Endothelial cell of umbilical vein (primary cell): ENCODE data around the gene GPD1. TPM values are rescaled to one million over a fixed set of nuclear protein-coding genes. Genes with fewer than 3 reads are reported as not detected.

ENCODE experiments used
- BruUV-seq: library from RNA; stranded (reverse); fragments of 400-500 nt; replicated peaks from 2 replicates; lab custom pipeline; 2021; lab: Mats Ljungman, UMichigan
- CTCF ChIA-PET: fragments of 300-600, 350-600 bp; sonication (Branson Sonifier 250); formaldehyde crosslinking; loops from one replicate; lab custom pipeline; 2021; ENCODE audit warnings: antibody characterized with exemption, inconsistent platforms; lab: Charles Lee
- POLR2A ChIA-PET: fragments of 300-600, 350-600 bp; sonication (Branson Sonifier 250); formaldehyde crosslinking; loops from one replicate; lab custom pipeline; 2021; ENCODE audit warnings: antibody characterized with exemption, inconsistent platforms; lab: Charles Lee
- DNase-seq: peaks from one replicate; pipeline ENCODE4 v3.0.0-alpha.2; 2011; ENCODE audit warnings: low read depth, low spot score
- FAIRE-seq: peaks from 2 replicates; lab custom pipeline; 2011; peaks lifted over from hg19 to GRCh38; lab: Jason Lieb, UNC
- H2AFZ ChIP-seq: 2 replicates; pipeline ENCODE4 v1.6.0; 2012; ENCODE audit warnings: low read depth, low read length, control low read depth, inconsistent platforms
- H3K27ac ChIP-seq: 2 replicates; pipeline ENCODE4 v1.5.1; 2011; ENCODE audit warnings: low read depth, mild to moderate bottlenecking, control low read depth, low read length, moderate library complexity; ENCODE audit not compliant: insufficient read depth
- H3K27me3 ChIP-seq, 2 experiments: 2 replicates each; pipeline versions ENCODE4 v1.6.0 to v1.6.1; 2011; ENCODE audit warnings: low read length in 2 of 2, mixed read lengths in 1 of 2; ENCODE audit not compliant: control insufficient read depth in 2 of 2, insufficient read depth in 2 of 2
- H3K36me3 ChIP-seq, 2 experiments: 2 replicates in 1 of 2; 3 replicates in 1 of 2; pipeline ENCODE4 v1.5.1; 2011; ENCODE audit warnings: low read length in 2 of 2, mild to moderate bottlenecking in 1 of 2, moderate library complexity in 1 of 2; ENCODE audit not compliant: control insufficient read depth in 2 of 2, insufficient read depth in 2 of 2; ENCODE audit errors: extremely low read depth in 1 of 2
- H3K4me1 ChIP-seq: 3 replicates; pipeline ENCODE4 v1.5.1; 2011; ENCODE audit warnings: mild to moderate bottlenecking, low read length; ENCODE audit not compliant: control insufficient read depth, insufficient read depth; ENCODE audit errors: extremely low read depth
- H3K4me2 ChIP-seq: 2 replicates; pipeline ENCODE4 v1.6.1; 2011; ENCODE audit warnings: low read length, control low read depth, mixed read lengths; ENCODE audit not compliant: insufficient read depth
- H3K4me3 ChIP-seq, 3 experiments: fragments of 200-600 bp in 1 of 3; sonication (generic), shearing (Covaris generic) in 1 of 3; replicated peaks in 1 of 3; 2 replicates each; pipeline ENCODE4 v1.5.1; 2011 to 2016; ENCODE audit warnings: control low read depth in 3 of 3, low read length in 3 of 3, mild to moderate bottlenecking in 2 of 3, inconsistent platforms in 1 of 3, low read depth in 1 of 3, moderate library complexity in 1 of 3; ENCODE audit not compliant: insufficient read depth in 1 of 3
- H3K79me2 ChIP-seq: 2 replicates; pipeline ENCODE4 v1.6.0; 2012; ENCODE audit warnings: low read length, inconsistent platforms; ENCODE audit not compliant: control insufficient read depth, insufficient read depth
- H3K9ac ChIP-seq: replicated peaks from 2 replicates; pipeline ENCODE3; 2011; ENCODE audit warnings: low read length, control low read depth; ENCODE audit not compliant: insufficient read depth; ENCODE audit errors: extremely low read depth
- H3K9me1 ChIP-seq: replicated peaks from 3 replicates; pipeline ENCODE4 v1.6.0; 2011; ENCODE audit warnings: mild to moderate bottlenecking, low read length; ENCODE audit not compliant: control insufficient read depth, insufficient read depth; ENCODE audit errors: extremely low read depth
- H3K9me3 ChIP-seq: replicated peaks from 2 replicates; pipeline ENCODE4 v1.5.1; 2012; ENCODE audit warnings: low read length, inconsistent platforms; ENCODE audit not compliant: control insufficient read depth, insufficient read depth
- H4K20me1 ChIP-seq: replicated peaks from 2 replicates; pipeline ENCODE3; 2011; ENCODE audit warnings: mild to moderate bottlenecking, low read length; ENCODE audit not compliant: control insufficient read depth, insufficient read depth; ENCODE audit errors: extremely low read depth
- EZH2 ChIP-seq: IDR thresholded peaks from 2 replicates; pipeline ENCODE4 v1.6.1; 2012; ENCODE audit warnings: borderline replicate concordance, low read depth, mild to moderate bottlenecking, moderate library complexity, low read length, inconsistent platforms; ENCODE audit not compliant: severe bottlenecking
- FOS ChIP-seq: IDR thresholded peaks from 2 replicates; pipeline ENCODE4 v1.6.1; 2011; ENCODE audit warnings: mild to moderate bottlenecking, low read length, moderate library complexity, borderline replicate concordance; ENCODE audit not compliant: insufficient read depth
- JUN ChIP-seq: IDR thresholded peaks from 2 replicates; pipeline ENCODE4 v1.6.1; 2011; ENCODE audit warnings: borderline replicate concordance, low read depth; ENCODE audit not compliant: insufficient read length, insufficient read depth
- MYC ChIP-seq: IDR thresholded peaks from one replicate; pipeline ENCODE4 v1.6.1; 2011; ENCODE audit warnings: mild to moderate bottlenecking, low read depth, low read length
- POLR2AphosphoS5 ChIP-seq: IDR thresholded peaks from 2 replicates; pipeline ENCODE4 v1.6.1; 2012; ENCODE audit warnings: low read depth, mild to moderate bottlenecking, control low read depth, low read length, moderate library complexity; ENCODE audit not compliant: insufficient read depth
- dilution Hi-C: fragments of 300-500 bp; cut with MboI; formaldehyde crosslinking; loops from one replicate; pipeline ENCODE4 v1.15.0; 2019; ENCODE audit warnings: low sequenced_read_pairs; ENCODE audit not compliant: extremely low pct_ligation_motif_present
- intact Hi-C: fragments of 100-400 bp; cut with micrococcal nuclease; formaldehyde crosslinking; loops from one replicate; pipeline ENCODE4 v1.10.0; 2022
- polyA plus RNA-seq, 4 experiments: library from polyadenylated mRNA; depleted of rRNA in 3 of 4; stranded (reverse) in 3 of 4; unstranded in 1 of 4; fragments of >200 nt; gene quantifications; 2 replicates each; pipeline versions ENCODE4 v1.2.1 to v1.2.3, GENCODE V29; 2011 to 2012; ENCODE audit warnings: missing spikeins in 1 of 4
- total RNA-seq: library from RNA; stranded (reverse); gene quantifications from 2 replicates; pipeline ENCODE4 v1.2.3, GENCODE V29; 2021
- TF ChIP-seq, protein P1 (sequence below), 2 donors: IDR thresholded peaks; 1 replicate in 1 of 2; 2 replicates in 1 of 2; pipeline ENCODE4 v1.5.1; 2011; ENCODE audit warnings: low read length in 2 of 2, mild to moderate bottlenecking in 2 of 2, moderate library complexity in 2 of 2, control low read depth in 1 of 2, inconsistent platforms in 1 of 2, low read depth in 1 of 2; ENCODE audit not compliant: insufficient read depth in 1 of 2; ENCODE audit errors: extremely low read depth in 1 of 2

Gene GPD1
- total and polyA plus RNA-seq, 2 donors (not counting 3 experiments of a cell fraction or from before 2014, with no cell fraction given), result 0.07 TPM; not detected in 1

DNA sequence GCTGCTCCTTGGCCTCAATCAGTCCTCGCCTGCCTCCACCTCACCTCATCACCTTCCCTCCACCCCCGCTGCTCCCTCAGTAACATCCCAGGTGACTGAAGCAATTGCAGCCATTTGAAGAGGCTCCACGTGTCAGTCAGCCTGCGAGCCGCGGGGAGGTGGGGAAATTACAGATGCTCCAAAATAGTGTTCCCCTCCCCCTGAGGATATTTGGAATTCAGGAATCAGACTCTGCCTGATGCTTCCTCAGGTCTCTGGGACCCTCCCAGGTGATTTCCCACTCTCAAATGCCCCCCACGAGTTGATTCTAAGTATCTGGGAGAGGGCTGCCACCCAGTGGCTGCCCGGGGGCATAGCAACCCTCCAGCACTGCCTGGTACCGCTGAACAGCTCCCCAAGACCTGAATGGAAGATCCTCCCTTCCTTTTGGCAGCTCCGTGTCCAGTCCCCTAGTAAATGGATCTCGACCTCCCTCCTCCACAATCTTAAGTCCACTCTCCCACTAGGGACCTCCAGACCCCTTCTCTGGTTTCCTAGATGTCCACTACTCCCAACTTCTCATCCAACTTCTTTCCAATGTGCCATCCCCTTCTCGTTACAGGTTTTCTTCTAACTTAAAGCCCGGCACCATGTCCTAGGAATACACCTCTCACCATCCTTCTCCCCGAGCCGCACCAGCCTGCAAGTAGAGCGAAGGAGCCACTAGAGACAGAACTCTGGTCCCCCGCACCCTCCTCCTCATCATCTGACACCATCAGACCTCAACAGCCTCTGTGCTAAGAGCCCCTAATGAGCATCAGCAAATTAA lies 47.8 kb upstream of the GPD1 start:
- Histone ChIP-seq H3K79me2 (no peaks in the 10 kb centered on the region), H3K4me2 (no peak overlapping the region), H3K4me3 (no peak overlapping the region), H3K27ac (no peak overlapping the region), H3K4me1 (peaks cover 5% of the 10 kb centered on the region), H4K20me1 (no peaks in the 10 kb centered on the region), H3K9me1 (no peaks in the 10 kb centered on the region), H3K9ac (no peak overlapping the region), H3K9me3 (no peaks in the 10 kb centered on the region), H2AFZ (no peak overlapping the region), H3K27me3 (peaks cover 54 to 56% of the 10 kb centered on the region in 2 experiments), H3K36me3 (no peaks in the 10 kb centered on the region)
- FAIRE-seq (peak; percentile 87), DNase-seq (peak; percentile 59)
- CTCF ChIA-PET, result interaction anchor here (0.6 to 11.2 kb wide), 36 partner anchors 9 to 217 kb away, joined by 3 to 191 read pairs (median 5); partner anchors contain the start of genes AQP6, BCDIN3D and RACGAP1
- intact Hi-C loops, result loop anchor here (1.0 to 2.0 kb wide), 4 partner anchors 17 to 279 kb away; no protein-coding TSS in a partner anchor
- TF ChIP-seq EZH2 (peak; percentile 8), FOS (no peak), POLR2AphosphoS5 (no peak), MYC (no peak), JUN (no peak)
- TF ChIP-seq, protein P1, sequence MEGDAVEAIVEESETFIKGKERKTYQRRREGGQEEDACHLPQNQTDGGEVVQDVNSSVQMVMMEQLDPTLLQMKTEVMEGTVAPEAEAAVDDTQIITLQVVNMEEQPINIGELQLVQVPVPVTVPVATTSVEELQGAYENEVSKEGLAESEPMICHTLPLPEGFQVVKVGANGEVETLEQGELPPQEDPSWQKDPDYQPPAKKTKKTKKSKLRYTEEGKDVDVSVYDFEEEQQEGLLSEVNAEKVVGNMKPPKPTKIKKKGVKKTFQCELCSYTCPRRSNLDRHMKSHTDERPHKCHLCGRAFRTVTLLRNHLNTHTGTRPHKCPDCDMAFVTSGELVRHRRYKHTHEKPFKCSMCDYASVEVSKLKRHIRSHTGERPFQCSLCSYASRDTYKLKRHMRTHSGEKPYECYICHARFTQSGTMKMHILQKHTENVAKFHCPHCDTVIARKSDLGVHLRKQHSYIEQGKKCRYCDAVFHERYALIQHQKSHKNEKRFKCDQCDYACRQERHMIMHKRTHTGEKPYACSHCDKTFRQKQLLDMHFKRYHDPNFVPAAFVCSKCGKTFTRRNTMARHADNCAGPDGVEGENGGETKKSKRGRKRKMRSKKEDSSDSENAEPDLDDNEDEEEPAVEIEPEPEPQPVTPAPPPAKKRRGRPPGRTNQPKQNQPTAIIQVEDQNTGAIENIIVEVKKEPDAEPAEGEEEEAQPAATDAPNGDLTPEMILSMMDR (IDR thresholded peaks at IDR 0.05; ENCODE audit: extremely low read depth in 1 of 2, insufficient read depth in 1 of 2, low read depth in 1 of 2, low read length in 2 of 2), result peak; percentile 95 to 96
- dilution Hi-C loops, result loop anchor here (25.0 kb wide), 1 partner anchor 94 kb away; the partner anchor contains the start of genes AQP2, AQP5 and AQP6
- no TSS peak for BruUV-seq
- POLR2A ChIA-PET, result interaction anchor here (0.6 kb wide), 1 partner anchor 67 kb away, joined by 4 read pairs; no protein-coding TSS in a partner anchor
